Stimulated activated CD8-positive, alpha-beta memory T cell treated with anti-CD3 and anti-CD28 coated beads, Interleukin-15, amount 100 ng/mL, for 4 hours (primary cell): Measurements from ENCODE around the gene XAGE3.
"Not testable (repeated sequence)": the region's sequence is repeated elsewhere in the genome, so short reads cannot be mapped to it uniquely, and the experiment has no call there.

Source experiments
- DNase-seq, 2 donors: peaks; one replicate each; pipeline ENCODE4 v3.0.0-alpha.2; 2020; ENCODE audit warnings: low read depth in 2 of 2

Gene XAGE3

GRCh38 chrX:52843619-52844018, 24.3 kb downstream of the XAGE3 start:
- not testable (repeated sequence) for DNase-seq

GRCh38 chrX:52839137-52839536, 28.7 kb downstream of the XAGE3 start:
- DNase-seq = no peak

- DNase-seq = no peak
These were observed 37.3 kb downstream of the XAGE3 start for GRCh38 chrX:52830551-52830950.

- DNase-seq = no peak
These were observed 43.3 kb downstream of the XAGE3 start for GRCh38 chrX:52824608-52825007.

GRCh38 chrX:52821079-52821760, 46.7 kb downstream of the XAGE3 start:
- no peak for DNase-seq

- DNase-seq = no peak
These were observed 48.1 kb downstream of the XAGE3 start for GRCh38 chrX:52819788-52820187.
